ENCODE data around the gene PDE7B.

DNA sequence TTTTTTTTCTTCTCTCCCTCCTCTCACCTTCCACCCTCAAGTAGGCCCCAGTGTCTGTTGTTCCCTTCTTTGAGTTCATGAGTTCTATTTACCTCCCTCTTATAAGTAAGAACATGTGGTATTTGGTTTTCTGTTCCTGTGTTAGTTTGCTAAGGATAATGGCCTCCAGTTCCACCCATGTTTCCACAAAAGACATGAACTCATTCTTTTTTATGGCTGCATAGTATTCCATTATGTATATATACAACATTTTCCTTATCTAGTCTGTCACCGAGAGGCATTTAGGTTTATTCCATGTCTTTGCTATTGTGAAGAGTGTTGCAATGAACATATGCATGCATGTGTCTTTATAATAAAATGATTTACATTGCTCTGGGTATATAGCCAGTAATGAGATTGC is 147.9 kb downstream of the PDE7B start:
- TF ChIP-seq, protein P1, sequence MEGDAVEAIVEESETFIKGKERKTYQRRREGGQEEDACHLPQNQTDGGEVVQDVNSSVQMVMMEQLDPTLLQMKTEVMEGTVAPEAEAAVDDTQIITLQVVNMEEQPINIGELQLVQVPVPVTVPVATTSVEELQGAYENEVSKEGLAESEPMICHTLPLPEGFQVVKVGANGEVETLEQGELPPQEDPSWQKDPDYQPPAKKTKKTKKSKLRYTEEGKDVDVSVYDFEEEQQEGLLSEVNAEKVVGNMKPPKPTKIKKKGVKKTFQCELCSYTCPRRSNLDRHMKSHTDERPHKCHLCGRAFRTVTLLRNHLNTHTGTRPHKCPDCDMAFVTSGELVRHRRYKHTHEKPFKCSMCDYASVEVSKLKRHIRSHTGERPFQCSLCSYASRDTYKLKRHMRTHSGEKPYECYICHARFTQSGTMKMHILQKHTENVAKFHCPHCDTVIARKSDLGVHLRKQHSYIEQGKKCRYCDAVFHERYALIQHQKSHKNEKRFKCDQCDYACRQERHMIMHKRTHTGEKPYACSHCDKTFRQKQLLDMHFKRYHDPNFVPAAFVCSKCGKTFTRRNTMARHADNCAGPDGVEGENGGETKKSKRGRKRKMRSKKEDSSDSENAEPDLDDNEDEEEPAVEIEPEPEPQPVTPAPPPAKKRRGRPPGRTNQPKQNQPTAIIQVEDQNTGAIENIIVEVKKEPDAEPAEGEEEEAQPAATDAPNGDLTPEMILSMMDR (conservative IDR thresholded peaks at IDR 0.05; ENCODE audit: low read length), result no peak
- no peak for TF ChIP-seq EZH2phosphoT487 (IDR thresholded peaks at IDR 0.05; ENCODE audit: borderline replicate concordance, low read depth, low read length)

Measured in OCI-LY7 (cell line).